H9 (cell line): ENCODE measurements around the gene AHI1. TPM values are rescaled to one million over a fixed set of nuclear protein-coding genes. Genes with fewer than 3 reads are reported as not detected.

Experiments used
- DNase-seq: peaks from one replicate; pipeline ENCODE4 v3.0.0-alpha.2; 2017
- H2AFZ ChIP-seq: one replicate; pipeline ENCODE4 v1.6.1; 2013; ENCODE audit warnings: mild to moderate bottlenecking, low read length, control low read depth, moderate library complexity
- H2AK5ac ChIP-seq: 2 replicates; pipeline ENCODE4 v1.6.1; 2013; ENCODE audit warnings: low read length, control low read depth, mixed read lengths; ENCODE audit not compliant: insufficient read length
- H2BK120ac ChIP-seq: one replicate; pipeline ENCODE4 v1.6.1; 2013; ENCODE audit warnings: low read depth, mild to moderate bottlenecking, low read length, control low read depth, inconsistent platforms; ENCODE audit not compliant: poor library complexity, severe bottlenecking
- H2BK12ac ChIP-seq: 2 replicates; pipeline ENCODE4 v1.6.1; 2013; ENCODE audit warnings: low read length, control low read depth, mixed read lengths, low read depth; ENCODE audit not compliant: insufficient read length
- H2BK15ac ChIP-seq: 2 replicates; pipeline ENCODE4 v1.6.1; 2013; ENCODE audit warnings: low read depth, low read length, control low read depth
- H2BK20ac ChIP-seq: one replicate; pipeline ENCODE4 v1.6.1; 2013; ENCODE audit warnings: low read depth, mild to moderate bottlenecking, low read length, control low read depth, inconsistent platforms; ENCODE audit not compliant: poor library complexity, severe bottlenecking
- H2BK5ac ChIP-seq: 2 replicates; pipeline ENCODE4 v1.6.1; 2013; ENCODE audit warnings: low read length, control low read depth, mixed read lengths; ENCODE audit not compliant: insufficient read length
- H3K14ac ChIP-seq: 2 replicates; pipeline ENCODE4 v1.6.1; 2013; ENCODE audit warnings: low read length, control low read depth; ENCODE audit not compliant: insufficient read depth
- H3K18ac ChIP-seq: 2 replicates; pipeline ENCODE4 v1.6.1; 2013; ENCODE audit warnings: low read depth, mild to moderate bottlenecking, mixed read lengths, low read length, control low read depth; ENCODE audit not compliant: insufficient read length
- H3K23ac ChIP-seq: 2 replicates; pipeline ENCODE4 v1.6.1; 2013; ENCODE audit warnings: low read length, control low read depth, mixed read lengths, low read depth; ENCODE audit not compliant: insufficient read length
- H3K23me2 ChIP-seq: 2 replicates; pipeline ENCODE4 v1.6.1; 2013; ENCODE audit warnings: low read depth, mild to moderate bottlenecking, mixed read lengths, low read length, control low read depth; ENCODE audit not compliant: insufficient read length, poor library complexity, severe bottlenecking
- H3K27ac ChIP-seq: 2 replicates; pipeline ENCODE4 v1.5.1; 2013; ENCODE audit warnings: low read length, control low read depth, mixed read lengths, low read depth; ENCODE audit not compliant: insufficient read length
- H3K27me3 ChIP-seq: 2 replicates; pipeline ENCODE4 v1.6.1; 2013; ENCODE audit warnings: low read length, control low read depth, inconsistent platforms; ENCODE audit not compliant: insufficient read depth
- H3K4ac ChIP-seq: 2 replicates; pipeline ENCODE4 v1.6.1; 2013; ENCODE audit warnings: low read depth, mild to moderate bottlenecking, control low read depth, inconsistent platforms, low read length, moderate library complexity
- H3K4me1 ChIP-seq: 2 replicates; pipeline ENCODE4 v1.6.1; 2013; ENCODE audit warnings: low read length, control low read depth, inconsistent platforms; ENCODE audit not compliant: insufficient read depth
- H3K4me2 ChIP-seq: 2 replicates; pipeline ENCODE4 v1.6.1; 2013; ENCODE audit warnings: low read length, control low read depth, mixed read lengths; ENCODE audit not compliant: insufficient read length, insufficient read depth
- H3K56ac ChIP-seq: 2 replicates; pipeline ENCODE4 v1.6.1; 2013; ENCODE audit warnings: low read depth, mild to moderate bottlenecking, mixed read lengths, low read length, control low read depth; ENCODE audit not compliant: insufficient read length
- H3K79me1 ChIP-seq: 2 replicates; pipeline ENCODE4 v1.6.1; 2013; ENCODE audit warnings: low read depth, mild to moderate bottlenecking, moderate library complexity, low read length, control low read depth, inconsistent platforms; ENCODE audit not compliant: insufficient read depth, poor library complexity, severe bottlenecking
- H3K79me2 ChIP-seq: 2 replicates; pipeline ENCODE4 v1.6.1; 2013; ENCODE audit warnings: low read length, control low read depth, inconsistent platforms; ENCODE audit not compliant: insufficient read depth
- H3K9ac ChIP-seq: 2 replicates; pipeline ENCODE4 v1.6.1; 2013; ENCODE audit warnings: low read length, control low read depth, mixed read lengths; ENCODE audit not compliant: insufficient read length; ENCODE audit errors: extremely low read depth
- H3K9me3 ChIP-seq: one replicate; pipeline ENCODE4 v1.6.1; 2013; ENCODE audit warnings: low read depth, low read length, inconsistent platforms; ENCODE audit not compliant: control insufficient read depth
- H3T11ph ChIP-seq: one replicate; pipeline ENCODE4 v1.6.1; 2013; ENCODE audit warnings: mild to moderate bottlenecking, low read length, control low read depth, inconsistent platforms
- H4K20me1 ChIP-seq: one replicate; pipeline ENCODE4 v1.6.1; 2013; ENCODE audit not compliant: control insufficient read depth, insufficient read length, insufficient read depth
- H4K5ac ChIP-seq: 2 replicates; pipeline ENCODE4 v1.6.1; 2013; ENCODE audit warnings: low read depth, mild to moderate bottlenecking, mixed read lengths, low read length, control low read depth; ENCODE audit not compliant: insufficient read length
- H4K8ac ChIP-seq: replicated peaks from 2 replicates; pipeline ENCODE4 v1.6.1; 2013; ENCODE audit warnings: low read length, control low read depth, mixed read lengths, low read depth; ENCODE audit not compliant: insufficient read length
- H4K91ac ChIP-seq: 2 replicates; pipeline ENCODE4 v1.6.1; 2013; ENCODE audit warnings: low read depth, mild to moderate bottlenecking, moderate library complexity, mixed read lengths, low read length, control low read depth; ENCODE audit not compliant: insufficient read length
- H3K27ac Mint-ChIP-seq, 3 experiments: 2 replicates in 2 of 3; 3 replicates in 1 of 3; pipeline ENCODE4 v1.8.0; 2020 to 2021; ENCODE audit warnings: mixed read lengths in 3 of 3, mild to moderate bottlenecking in 1 of 3, moderate library complexity in 1 of 3
- H3K27me3 Mint-ChIP-seq: 2 replicates; pipeline ENCODE4 v1.8.0; 2021; ENCODE audit warnings: low read depth, mild to moderate bottlenecking, moderate library complexity, mixed read lengths
- H3K36me3 Mint-ChIP-seq, 3 experiments: 2 replicates in 2 of 3; 3 replicates in 1 of 3; pipeline ENCODE4 v1.8.0; 2020 to 2021; ENCODE audit warnings: low read depth in 3 of 3, mixed read lengths in 3 of 3; ENCODE audit not compliant: insufficient read depth in 1 of 3
- H3K4me1 Mint-ChIP-seq, 2 experiments: 2 replicates each; pipeline ENCODE4 v1.8.0; 2020; ENCODE audit warnings: mixed read lengths in 2 of 2
- H3K4me3 Mint-ChIP-seq, 2 experiments: 2 replicates in 1 of 2; 3 replicates in 1 of 2; pipeline ENCODE4 v1.8.0; 2020 to 2021; ENCODE audit warnings: mild to moderate bottlenecking in 2 of 2, mixed read lengths in 2 of 2, moderate library complexity in 1 of 2
- H3K9me3 Mint-ChIP-seq, 2 experiments: 2 replicates in 1 of 2; 3 replicates in 1 of 2; pipeline ENCODE4 v1.8.0; 2020; ENCODE audit warnings: mild to moderate bottlenecking in 2 of 2, mixed read lengths in 2 of 2, moderate library complexity in 1 of 2
- WGBS: extraction: QIAGEN DNeasy Blood & Tissue Kit; methylation state at CpG from one replicate; pipeline ENCODE4 v1.1.7; 2013; ENCODE audit warnings: missing lambda C conversion rate, low lambda C conversion rate, mixed read lengths; ENCODE audit not compliant: insufficient read length; ENCODE audit errors: extremely low coverage; 5-methylcytosine and 5-hydroxymethylcytosine counted together
- total RNA-seq: library from RNA; stranded (reverse); gene quantifications from 2 replicates; pipeline ENCODE4 v1.2.1, GENCODE V29; 2021
- TF ChIP-seq, protein P1 (sequence below): fragments of 200-600 bp; sonication (generic); conservative IDR thresholded peaks from 3 replicates; pipeline ENCODE4 v1.8.0; 2021; ENCODE audit warnings: antibody characterized with exemption, mild to moderate bottlenecking

The AHI1 gene
- total RNA-seq, 1 experiment from 2014 or later = 9.9 TPM

DNA sequence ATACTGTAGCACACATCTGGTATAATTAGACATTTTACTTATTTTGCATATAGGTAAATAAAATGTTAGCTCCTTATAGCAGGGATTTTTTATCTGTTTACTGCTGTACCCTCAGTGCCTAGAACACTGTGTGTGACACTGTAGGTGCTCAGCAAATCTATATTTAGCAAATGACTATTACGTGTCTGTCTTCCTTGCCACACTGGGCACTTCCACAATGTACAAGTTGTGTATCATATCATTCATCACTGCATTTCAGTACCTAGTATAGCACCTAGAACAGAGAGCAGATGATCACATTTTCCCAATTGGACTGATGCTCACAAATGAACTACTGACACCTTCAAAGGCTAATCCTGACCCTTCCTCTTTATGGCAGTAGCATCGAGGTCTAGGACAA, 200.8 kb downstream of the AHI1 start:
- Histone ChIP-seq H3K9ac (no peak overlapping the region), H2BK12ac (no peak overlapping the region), H3K18ac (no peak overlapping the region), H3K4me2 (no peak overlapping the region), H3K27ac (no peak overlapping the region), H4K91ac (no peak overlapping the region), H3T11ph (no peak overlapping the region), H2BK120ac (no peak overlapping the region), H3K79me1 (no peaks in the 10 kb centered on the region), H2AFZ (no peak overlapping the region), H3K4me1 (no peaks in the 10 kb centered on the region), H3K23ac (no peak overlapping the region), H3K56ac (no peak overlapping the region), H4K20me1 (no peaks in the 10 kb centered on the region), H2BK15ac (no peak overlapping the region), H3K23me2 (no peaks in the 10 kb centered on the region), H4K5ac (no peak overlapping the region), H3K14ac (no peak overlapping the region), H2AK5ac (no peak overlapping the region), H2BK5ac (no peak overlapping the region), H3K79me2 (no peaks in the 10 kb centered on the region), H3K27me3 (no peaks in the 10 kb centered on the region), H3K9me3 (no peaks in the 10 kb centered on the region), H3K4ac (no peak overlapping the region), H2BK20ac (no peak overlapping the region), H4K8ac (no peak overlapping the region)
- Mint-ChIP-seq H3K4me3 (no peak overlapping the region), H3K27me3 (no peaks in the 10 kb centered on the region), H3K9me3 (no peaks in the 10 kb centered on the region), H3K36me3 (0 out of 7 replicates have a peak, but pooled peaks cover 0 to 4% (median 0%) of the 10 kb centered on the region in 3 experiments), H3K4me1 (peaks cover 4 to 6% of the 10 kb centered on the region in 2 experiments; a peak in 3 of 4 replicates), H3K27ac (peak overlapping the region in 2 of 3 experiments; percentile 0 to 4; a peak in 2 of 7 replicates)
- TF ChIP-seq, protein P1, sequence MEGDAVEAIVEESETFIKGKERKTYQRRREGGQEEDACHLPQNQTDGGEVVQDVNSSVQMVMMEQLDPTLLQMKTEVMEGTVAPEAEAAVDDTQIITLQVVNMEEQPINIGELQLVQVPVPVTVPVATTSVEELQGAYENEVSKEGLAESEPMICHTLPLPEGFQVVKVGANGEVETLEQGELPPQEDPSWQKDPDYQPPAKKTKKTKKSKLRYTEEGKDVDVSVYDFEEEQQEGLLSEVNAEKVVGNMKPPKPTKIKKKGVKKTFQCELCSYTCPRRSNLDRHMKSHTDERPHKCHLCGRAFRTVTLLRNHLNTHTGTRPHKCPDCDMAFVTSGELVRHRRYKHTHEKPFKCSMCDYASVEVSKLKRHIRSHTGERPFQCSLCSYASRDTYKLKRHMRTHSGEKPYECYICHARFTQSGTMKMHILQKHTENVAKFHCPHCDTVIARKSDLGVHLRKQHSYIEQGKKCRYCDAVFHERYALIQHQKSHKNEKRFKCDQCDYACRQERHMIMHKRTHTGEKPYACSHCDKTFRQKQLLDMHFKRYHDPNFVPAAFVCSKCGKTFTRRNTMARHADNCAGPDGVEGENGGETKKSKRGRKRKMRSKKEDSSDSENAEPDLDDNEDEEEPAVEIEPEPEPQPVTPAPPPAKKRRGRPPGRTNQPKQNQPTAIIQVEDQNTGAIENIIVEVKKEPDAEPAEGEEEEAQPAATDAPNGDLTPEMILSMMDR = no peak
- no peak for DNase-seq
- WGBS = no CpG with 5 or more reads among the region's 2 CpGs
